ENCODE results near the gene CSF3. TPM values are rescaled to one million over a fixed set of nuclear protein-coding genes. Genes with fewer than 3 reads are reported as not detected.

Gene CSF3
- total and polyA plus RNA-seq, 2 of the 13 experiments (the other 11 are each of a cell fraction or from before 2014, with no cell fraction given) = 0.09 TPM; not detected in 1

- TF ChIP-seq ZNF850 (CRISPR knock-in tag; conservative IDR thresholded peaks at IDR 0.05) (no peak), GABPA (IDR thresholded peaks at IDR 0.05; ENCODE audit: low read depth, low read length) (0 out of 2 replicates have a peak, but pooled peaks have one; percentile 20), GABPA (CRISPR knock-in tag; IDR thresholded peaks at IDR 0.05; ENCODE audit: low read depth) (peak; percentile 56; the same call in 1 of the 2 replicates), ZSCAN20 (CRISPR knock-in tag; IDR thresholded peaks at IDR 0.05; ENCODE audit: borderline replicate concordance) (peak; percentile 61; the same call in 1 of the 2 replicates), ZNF503 (CRISPR knock-in tag; IDR thresholded peaks at IDR 0.05) (no peak), ERF (CRISPR knock-in tag; IDR thresholded peaks at IDR 0.05) (0 out of 2 replicates have a peak, but pooled peaks have one; percentile 22), NCOA2 (CRISPR knock-in tag; IDR thresholded peaks at IDR 0.05) (no peak), ZNF616 (CRISPR knock-in tag; IDR thresholded peaks at IDR 0.05; ENCODE audit: low read depth) (no peak), RERE (CRISPR knock-in tag; IDR thresholded peaks at IDR 0.05; ENCODE audit: low read depth) (no peak), E2F2 (CRISPR knock-in tag; IDR thresholded peaks at IDR 0.05; ENCODE audit: borderline replicate concordance) (no peak), ATF7 (IDR thresholded peaks at IDR 0.05) (no peak), ATF7 (CRISPR knock-in tag; IDR thresholded peaks at IDR 0.05) (no peak), THAP8 (CRISPR knock-in tag; IDR thresholded peaks at IDR 0.05; ENCODE audit: borderline replicate concordance) (no peak), TGIF2 (CRISPR knock-in tag; IDR thresholded peaks at IDR 0.05) (no peak), ZNF770 (CRISPR knock-in tag; IDR thresholded peaks at IDR 0.05) (no peak), SMARCE1 (IDR thresholded peaks at IDR 0.05; ENCODE audit: borderline replicate concordance) (no peak), BRD4 (CRISPR knock-in tag; IDR thresholded peaks at IDR 0.05) (0 out of 2 replicates have a peak, but pooled peaks have one; percentile 45)
These were observed 762 bp upstream of the CSF3 start (continued) for GRCh38 chr17:40014375-40014980.

Measured in HepG2 (cell line).